Uterus (tissue), 2 donors: ENCODE data around the gene CD300H.

Source experiments
- POLR2A ChIP-seq, 2 donors: fragments of 450-650 bp; IDR thresholded peaks; one replicate each; pipeline ENCODE4 v1.6.1; 2016; ENCODE audit warnings: antibody characterized with exemption in 2 of 2, mild to moderate bottlenecking in 1 of 2, moderate library complexity in 1 of 2
- TF ChIP-seq, protein P1 (sequence below), 4 experiments: fragments of 200-600 bp in 2 of 4; fragments of 450-650 bp in 2 of 4; sonication (generic) in 2 of 4; IDR thresholded peaks; one replicate each; pipeline ENCODE4 v1.5.1; 2016 to 2019; ENCODE audit warnings: antibody characterized with exemption in 4 of 4, mild to moderate bottlenecking in 2 of 4, moderate library complexity in 1 of 4

DNA sequence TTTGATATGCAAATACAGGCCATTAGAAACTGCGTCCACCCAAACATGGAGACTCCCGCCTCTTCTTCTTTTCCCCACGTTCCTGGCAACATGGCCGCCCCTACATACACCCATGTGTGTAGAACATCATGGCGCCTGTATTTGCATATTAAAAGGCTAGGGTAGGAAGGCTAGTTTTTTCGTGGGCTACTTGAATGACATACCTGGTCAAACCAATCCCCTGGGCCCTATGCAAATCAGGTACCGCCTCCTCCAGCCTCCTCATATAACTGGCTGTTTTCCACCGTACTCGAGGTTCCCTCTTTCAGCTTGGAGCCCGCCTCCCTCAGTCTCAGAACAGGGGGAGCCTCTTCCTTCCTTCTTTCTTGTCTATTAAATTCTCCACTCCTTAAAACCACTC lies 35.2 kb downstream of the CD300H start:
- no peak for TF ChIP-seq POLR2A (IDR thresholded peaks at IDR 0.05)
- TF ChIP-seq, protein P1, sequence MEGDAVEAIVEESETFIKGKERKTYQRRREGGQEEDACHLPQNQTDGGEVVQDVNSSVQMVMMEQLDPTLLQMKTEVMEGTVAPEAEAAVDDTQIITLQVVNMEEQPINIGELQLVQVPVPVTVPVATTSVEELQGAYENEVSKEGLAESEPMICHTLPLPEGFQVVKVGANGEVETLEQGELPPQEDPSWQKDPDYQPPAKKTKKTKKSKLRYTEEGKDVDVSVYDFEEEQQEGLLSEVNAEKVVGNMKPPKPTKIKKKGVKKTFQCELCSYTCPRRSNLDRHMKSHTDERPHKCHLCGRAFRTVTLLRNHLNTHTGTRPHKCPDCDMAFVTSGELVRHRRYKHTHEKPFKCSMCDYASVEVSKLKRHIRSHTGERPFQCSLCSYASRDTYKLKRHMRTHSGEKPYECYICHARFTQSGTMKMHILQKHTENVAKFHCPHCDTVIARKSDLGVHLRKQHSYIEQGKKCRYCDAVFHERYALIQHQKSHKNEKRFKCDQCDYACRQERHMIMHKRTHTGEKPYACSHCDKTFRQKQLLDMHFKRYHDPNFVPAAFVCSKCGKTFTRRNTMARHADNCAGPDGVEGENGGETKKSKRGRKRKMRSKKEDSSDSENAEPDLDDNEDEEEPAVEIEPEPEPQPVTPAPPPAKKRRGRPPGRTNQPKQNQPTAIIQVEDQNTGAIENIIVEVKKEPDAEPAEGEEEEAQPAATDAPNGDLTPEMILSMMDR (IDR thresholded peaks at IDR 0.05) = no peak
